Ovary (tissue), 9 donors: Measurements from ENCODE around the gene PPP1R2B. TPM values are rescaled to one million over a fixed set of nuclear protein-coding genes. Genes with fewer than 3 reads are reported as not detected.

Experiments
- DNase-seq, 5 donors: peaks; one replicate each; pipeline ENCODE4 v3.0.0-alpha.2; 2019 to 2020
- H3K27ac ChIP-seq, 2 donors: fragments of 200-600 bp; one replicate each; pipeline versions ENCODE4 v1.5.1 to v1.8.0; 2019 to 2022
- H3K27me3 ChIP-seq: fragments of 200-600 bp; one replicate; pipeline ENCODE4 v1.8.0; 2022
- H3K36me3 ChIP-seq: fragments of 200-600 bp; sonication (generic); one replicate; pipeline ENCODE4 v1.5.1; 2019
- H3K4me1 ChIP-seq: one replicate; pipeline ENCODE4 v1.8.1; 2013; ENCODE audit warnings: mild to moderate bottlenecking, moderate library complexity; ENCODE audit not compliant: insufficient read depth
- H3K4me3 ChIP-seq: fragments of 200-600 bp; sonication (generic); one replicate; pipeline ENCODE4 v1.5.1; 2017
- H3K9me3 ChIP-seq, 2 donors: fragments of 200-600 bp in 1 of 2; sonication (generic) in 1 of 2; one replicate each; pipeline versions ENCODE4 v1.5.1 to v1.8.1; 2013 to 2019; ENCODE audit warnings: mild to moderate bottlenecking in 1 of 2, moderate library complexity in 1 of 2
- EP300 ChIP-seq: sonication (generic); formaldehyde crosslinking; IDR thresholded peaks from one replicate; pipeline ENCODE4 v1.6.1; 2017; ENCODE audit warnings: antibody characterized with exemption
- POLR2A ChIP-seq: fragments of 450-650 bp; IDR thresholded peaks from one replicate; pipeline ENCODE4 v1.6.1; 2017; ENCODE audit warnings: antibody characterized with exemption, mild to moderate bottlenecking, moderate library complexity
- WGBS, 3 donors: extraction: QIAGEN DNeasy Blood & Tissue Kit in 1 of 3; methylation state at CpG; one replicate each; pipeline versions ENCODE4 v1.1.5 to v1.1.7; 2013 to 2017; 5-methylcytosine and 5-hydroxymethylcytosine counted together
- intact Hi-C, 4 donors: fragments of 100-400 bp; cut with DNase I; formaldehyde crosslinking; loops; one replicate each; pipeline versions ENCODE4 v1.11.0 to v1.15.1; 2022 to 2023
- polyA plus RNA-seq, 2 donors: library from polyadenylated mRNA; stranded (reverse); fragments of 200-250 nt in 1 of 2; fragments of 350-450 nt in 1 of 2; fragmentation: Illumina TruSeq in 1 of 2; extraction: RNeasy Lipid Tissue Mini Kit (QIAGEN cat#74804) in 1 of 2; gene quantifications; one replicate each; pipeline ENCODE4 v1.2.3, GENCODE V29; 2013 to 2014
- total RNA-seq, 7 donors: library from RNA; depleted of rRNA in 2 of 7; stranded (reverse); fragments of >200 nt in 2 of 7; fragmentation: NEBNext Ultra II Directional in 3 of 7; extraction: Animal tissue kit (Norgen Biotek cat#: 25700) in 3 of 7; gene quantifications; one replicate each; pipeline versions ENCODE4 v1.1.0 to v1.2.4, GENCODE V29; 2016 to 2023
- TF ChIP-seq, protein P1 (sequence below), 3 donors: fragments of 450-650 bp in 2 of 3; fragments of 200-600 bp in 1 of 3; IDR thresholded peaks; one replicate each; pipeline versions ENCODE4 v1.5.1 to v1.8.0; 2016 to 2022; ENCODE audit warnings: antibody characterized with exemption in 3 of 3, mild to moderate bottlenecking in 1 of 3
- donor health status: DM: no; HTN: no; CAD: no; lungs with moderate emphysema.
- donor health status: DM: no; HTN: no; CAD: no.
- donor health status: Bipolar disorder and iron deficiency.
- donor health status: DM: yes; HTN: yes; CAD: no.
- donor health status: DM: no; HTN: no; CAD: no.
- donor health status: DM: yes; HTN: yes; CAD: no.

The PPP1R2B gene
- total and polyA plus RNA-seq, 9 donors: not detected

DNA sequence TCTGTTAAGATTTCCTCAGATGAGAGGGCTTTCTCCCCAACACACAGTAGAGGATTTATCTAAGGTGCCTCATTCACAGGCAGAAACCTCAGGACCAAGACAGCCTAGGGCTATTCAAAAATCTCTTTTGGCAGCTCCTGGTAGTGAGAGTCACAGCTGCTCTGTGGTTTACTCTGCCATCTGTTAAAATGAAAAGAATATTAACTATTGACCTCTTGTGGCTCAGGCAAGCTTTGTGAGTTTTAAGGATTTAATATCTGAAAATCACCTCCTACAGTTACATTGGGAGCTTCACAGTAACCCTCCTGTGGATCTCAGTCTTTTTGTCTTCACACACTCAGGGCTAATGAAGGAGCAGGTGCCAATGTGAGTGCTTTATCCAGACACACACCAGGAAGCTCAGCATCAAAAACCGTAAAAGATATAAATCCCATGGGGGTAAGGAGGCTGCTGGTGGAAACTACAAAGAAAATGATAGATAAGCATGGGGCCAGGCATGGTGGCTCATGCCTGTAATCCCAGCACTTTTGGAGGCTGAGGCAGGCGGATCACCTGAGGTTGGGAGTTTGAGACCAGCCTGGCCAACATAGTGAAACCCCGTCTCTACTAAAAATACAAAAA is 29.7 kb downstream of the PPP1R2B start:
- Histone ChIP-seq H3K36me3 (no peaks in the 10 kb centered on the region), H3K4me3 (no peak overlapping the region)
- WGBS, 3 donors: 78 to 89% (median 82%) methylated on average over 3 of the region's 3 CpGs

DNA sequence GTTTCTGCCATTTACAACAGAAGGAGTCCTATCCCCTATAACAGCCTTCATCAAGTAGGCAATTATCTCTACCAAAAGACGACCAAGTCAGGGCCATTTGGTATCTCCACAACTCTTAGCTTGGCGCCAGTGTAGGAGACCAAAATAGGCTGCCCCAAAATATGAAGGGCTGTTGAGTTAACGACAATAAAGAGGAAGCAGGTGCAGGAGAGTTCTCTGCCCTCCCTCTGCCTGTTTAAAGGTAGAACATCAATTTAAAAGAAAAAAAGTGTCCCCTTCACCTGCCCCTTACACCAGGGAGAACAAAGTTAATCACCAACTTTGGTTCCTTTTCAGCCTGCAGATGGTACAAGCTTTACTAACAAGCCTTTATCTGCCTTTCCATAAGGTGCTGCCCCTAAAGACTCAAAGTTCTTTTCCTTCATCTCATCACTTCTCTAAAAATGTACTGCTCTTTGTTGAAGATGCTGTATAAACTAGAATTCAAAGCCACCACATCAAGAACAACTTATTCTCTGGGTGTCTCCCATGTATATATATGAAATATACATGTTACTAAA is 33.3 kb downstream of the PPP1R2B start:
- H3K4me3 ChIP-seq: no peak overlapping the region
- no peak overlapping the region for H3K27ac ChIP-seq
- 53 to 77% (median 60%) methylated on average over 3 of the region's 3 CpGs for WGBS, 3 donors
- intact Hi-C loops: no loop called here
- no peak for TF ChIP-seq POLR2A
- no peak for TF ChIP-seq EP300
- TF ChIP-seq, protein P1, sequence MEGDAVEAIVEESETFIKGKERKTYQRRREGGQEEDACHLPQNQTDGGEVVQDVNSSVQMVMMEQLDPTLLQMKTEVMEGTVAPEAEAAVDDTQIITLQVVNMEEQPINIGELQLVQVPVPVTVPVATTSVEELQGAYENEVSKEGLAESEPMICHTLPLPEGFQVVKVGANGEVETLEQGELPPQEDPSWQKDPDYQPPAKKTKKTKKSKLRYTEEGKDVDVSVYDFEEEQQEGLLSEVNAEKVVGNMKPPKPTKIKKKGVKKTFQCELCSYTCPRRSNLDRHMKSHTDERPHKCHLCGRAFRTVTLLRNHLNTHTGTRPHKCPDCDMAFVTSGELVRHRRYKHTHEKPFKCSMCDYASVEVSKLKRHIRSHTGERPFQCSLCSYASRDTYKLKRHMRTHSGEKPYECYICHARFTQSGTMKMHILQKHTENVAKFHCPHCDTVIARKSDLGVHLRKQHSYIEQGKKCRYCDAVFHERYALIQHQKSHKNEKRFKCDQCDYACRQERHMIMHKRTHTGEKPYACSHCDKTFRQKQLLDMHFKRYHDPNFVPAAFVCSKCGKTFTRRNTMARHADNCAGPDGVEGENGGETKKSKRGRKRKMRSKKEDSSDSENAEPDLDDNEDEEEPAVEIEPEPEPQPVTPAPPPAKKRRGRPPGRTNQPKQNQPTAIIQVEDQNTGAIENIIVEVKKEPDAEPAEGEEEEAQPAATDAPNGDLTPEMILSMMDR (IDR thresholded peaks at IDR 0.05): no peak
- no peaks in the 10 kb centered on the region for H3K4me1 ChIP-seq
- DNase-seq: no peak
- no peaks in the 10 kb centered on the region for H3K9me3 ChIP-seq
- H3K36me3 ChIP-seq: no peaks in the 10 kb centered on the region
- H3K27me3 ChIP-seq: no peaks in the 10 kb centered on the region

More for the DNA sequence above, 29.7 kb downstream of the PPP1R2B start:
- Histone ChIP-seq H3K27me3 (no peaks in the 10 kb centered on the region), H3K4me1 (no peaks in the 10 kb centered on the region), H3K9me3 (no peaks in the 10 kb centered on the region), H3K27ac (no peak overlapping the region)
- intact Hi-C loops: no loop called here
- TF ChIP-seq EP300: no peak
- no peak for DNase-seq

DNA sequence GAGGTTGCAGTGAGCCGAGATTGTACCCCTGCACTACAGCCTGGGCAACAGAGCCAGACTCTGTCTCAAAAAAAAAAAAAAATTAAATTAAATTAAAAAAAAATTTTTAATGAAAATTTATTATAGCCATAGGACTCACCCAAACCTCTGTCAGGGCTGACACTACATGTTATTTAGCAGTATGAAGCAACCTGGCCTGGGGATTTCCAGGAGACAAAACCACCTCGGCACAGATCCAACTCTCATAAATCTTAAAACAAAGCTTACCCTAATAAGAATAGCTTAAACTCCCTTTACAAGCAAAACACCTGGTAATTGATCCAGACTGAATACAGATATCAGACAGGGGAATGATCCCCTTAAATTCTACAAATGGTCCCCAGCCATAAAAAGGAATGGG is 38.4 kb downstream of the PPP1R2B start:
- 66 to 78% (median 72%) methylated on average over 2 of the region's 2 CpGs for WGBS, 3 donors
- Histone ChIP-seq H3K9me3 (no peaks in the 10 kb centered on the region), H3K4me3 (no peak overlapping the region), H3K36me3 (no peaks in the 10 kb centered on the region), H3K27me3 (no peaks in the 10 kb centered on the region), H3K27ac (no peak overlapping the region), H3K4me1 (no peaks in the 10 kb centered on the region)
- TF ChIP-seq POLR2A: no peak
- no peak for TF ChIP-seq EP300
- TF ChIP-seq, protein P1 (IDR thresholded peaks at IDR 0.05): no peak
- intact Hi-C loops: no loop called here
- DNase-seq: no peak

DNA sequence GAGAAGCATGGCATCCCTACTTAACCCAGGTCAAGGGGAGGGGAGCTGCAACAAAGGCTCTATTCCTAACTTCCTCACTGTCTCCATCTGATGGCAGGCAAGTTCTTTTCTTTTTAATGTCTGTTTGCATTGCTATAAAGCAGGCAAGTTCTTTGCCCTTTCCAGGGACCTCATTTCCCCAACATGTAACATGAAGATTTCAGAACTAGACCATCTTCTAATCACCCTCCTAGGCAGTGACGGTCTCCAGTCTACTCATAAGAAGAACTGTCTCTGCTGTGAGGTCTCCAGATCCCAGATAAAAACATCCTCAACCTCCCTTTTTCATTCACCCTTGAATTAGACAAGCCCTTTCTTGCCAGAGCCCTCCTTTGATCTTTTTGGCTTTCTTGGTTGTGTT is 42.1 kb downstream of the PPP1R2B start:
- H3K27ac ChIP-seq: no peak overlapping the region
- no peak overlapping the region for H3K4me3 ChIP-seq
- no peaks in the 10 kb centered on the region for H3K4me1 ChIP-seq
- H3K27me3 ChIP-seq: no peaks in the 10 kb centered on the region
- no peaks in the 10 kb centered on the region for H3K36me3 ChIP-seq
- 26 to 43% (median 42%) methylated on average over 1 of the region's 1 CpG for WGBS, 3 donors
- intact Hi-C loops: no loop called here
- DNase-seq: no peak
- no peak for TF ChIP-seq EP300
- TF ChIP-seq POLR2A: no peak
- TF ChIP-seq, protein P1 (IDR thresholded peaks at IDR 0.05): no peak
- no peaks in the 10 kb centered on the region for H3K9me3 ChIP-seq

DNA sequence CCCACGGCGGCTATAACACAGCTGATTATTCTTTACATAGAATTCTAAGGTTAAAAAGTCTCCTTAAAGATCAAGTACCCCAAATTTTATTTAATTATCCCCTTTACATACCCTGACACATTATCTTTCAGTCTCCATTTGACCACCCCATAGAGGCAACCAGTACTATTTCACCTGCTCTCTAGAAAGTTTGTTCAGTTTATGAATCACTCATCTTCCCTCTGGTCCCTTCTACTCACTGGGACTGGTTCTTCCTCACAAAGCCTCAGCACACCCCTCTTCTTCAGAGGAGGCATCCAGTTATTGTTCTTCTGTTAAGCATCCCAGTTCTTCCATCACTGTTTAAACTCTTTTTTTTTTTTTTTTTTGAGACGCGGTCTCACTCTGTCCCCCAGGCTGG is 42.8 kb downstream of the PPP1R2B start:
- no peak for DNase-seq
- WGBS, 3 donors: 69 to 72% (median 72%) methylated on average over 4 of the region's 4 CpGs
- Histone ChIP-seq H3K36me3 (no peaks in the 10 kb centered on the region), H3K4me1 (no peaks in the 10 kb centered on the region), H3K27ac (no peak overlapping the region), H3K4me3 (no peak overlapping the region), H3K9me3 (no peaks in the 10 kb centered on the region), H3K27me3 (no peaks in the 10 kb centered on the region)
- intact Hi-C loops: no loop called here
- TF ChIP-seq POLR2A (no peak), EP300 (no peak)
- TF ChIP-seq, protein P1 (IDR thresholded peaks at IDR 0.05): no peak
